HEK293 (cell line): ENCODE measurements around the gene CISD1.

Experiments
- GFI1B ChIP-seq: fragments of 450-650 bp; formaldehyde crosslinking; IDR thresholded peaks from 2 replicates; pipeline ENCODE4 v1.5.1; 2016; ENCODE audit warnings: missing biosample characterization, missing genetic modification characterization
- ZNF560 ChIP-seq: fragments of 450-650 bp; formaldehyde crosslinking; IDR thresholded peaks from 2 replicates; pipeline ENCODE4 v1.5.1; 2017; ENCODE audit warnings: missing biosample characterization, missing genetic modification characterization, borderline replicate concordance

- TF ChIP-seq ZNF560 (tag by site-specific recombination) (no peak), GFI1B (tag by site-specific recombination) (no peak)
These were observed 66.5 kb downstream of the CISD1 start for GRCh38 chr10:58335306-58336005.
